ENCODE measurements around the gene SALL2.
A peak's percentile ranks its signal among the peaks of the same experiment; 100 is the strongest.

The SALL2 gene

DNA sequence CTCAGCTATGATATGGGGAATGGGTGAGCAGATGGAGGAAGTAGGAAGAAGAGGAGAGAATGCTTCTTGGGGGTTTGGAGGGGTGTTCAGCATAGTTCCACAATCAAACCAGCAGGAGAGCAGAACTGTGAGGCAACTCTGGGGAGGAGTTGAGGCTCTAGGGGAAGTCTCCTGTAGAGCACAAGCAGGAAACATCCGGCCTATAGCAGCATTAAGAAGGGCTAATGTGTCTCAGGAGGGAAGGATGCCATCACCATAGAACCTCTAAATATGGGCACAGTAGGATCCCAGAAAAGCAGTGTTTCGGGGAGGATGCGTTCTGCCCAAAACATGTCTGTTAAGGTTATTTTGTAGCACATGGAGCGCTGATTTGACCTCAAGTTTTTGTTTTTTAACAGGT, 8.4 kb upstream of the SALL2 start:
- Histone ChIP-seq H3K27ac (peak overlapping the region; percentile 99), H3K9me3 (ENCODE audit: low read depth, low read length) (no peaks in the 10 kb centered on the region), H3K4me3 (peak overlapping the region; percentile 84), H3K9ac (ENCODE audit: insufficient read length) (peak overlapping the region; percentile 76), H3K36me3 (ENCODE audit: insufficient read depth, low read length) (no peaks in the 10 kb centered on the region)
- TF ChIP-seq EZH2 (IDR thresholded peaks at IDR 0.05) (no peak), POLR2AphosphoS5 (IDR thresholded peaks at IDR 0.05; ENCODE audit: borderline replicate concordance, low read depth, low read length) (peak; percentile 69), FOXP2 (optimal IDR thresholded peaks at IDR 0.05; ENCODE audit: control extremely low read depth, extremely low read length, insufficient read depth) (no peak)
- peak; percentile 94 for DNase-seq (ENCODE audit: low read depth, low spot score)

DNA sequence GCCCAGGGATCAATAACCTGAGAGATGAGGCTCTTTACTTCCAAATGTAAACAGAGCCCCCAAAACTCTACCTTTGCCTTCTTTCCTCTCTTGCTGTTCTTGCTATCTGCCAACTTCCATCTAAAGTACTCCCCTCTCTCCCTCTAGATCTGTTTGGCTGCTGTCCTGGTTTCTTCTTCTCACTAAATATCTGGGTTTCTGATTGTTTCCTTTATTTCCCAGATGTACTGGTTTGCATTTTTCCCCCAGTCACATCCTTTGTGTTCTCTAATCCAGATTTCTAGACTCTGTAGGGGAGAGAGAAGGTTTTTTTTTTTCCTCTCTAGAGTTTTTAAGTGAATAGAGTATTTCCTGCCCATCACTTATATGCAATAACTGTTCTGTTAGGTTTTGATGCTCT, 7.1 kb upstream of the SALL2 start:
- peak overlapping the region; percentile 13 for H3K9ac ChIP-seq (ENCODE audit: insufficient read length)
- H3K36me3 ChIP-seq (ENCODE audit: insufficient read depth, low read length): no peaks in the 10 kb centered on the region
- TF ChIP-seq FOXP2 (optimal IDR thresholded peaks at IDR 0.05; ENCODE audit: control extremely low read depth, extremely low read length, insufficient read depth) (no peak), EZH2 (IDR thresholded peaks at IDR 0.05) (no peak), POLR2AphosphoS5 (IDR thresholded peaks at IDR 0.05; ENCODE audit: borderline replicate concordance, low read depth, low read length) (no peak)
- H3K4me3 ChIP-seq: peak overlapping the region; percentile 84; the same call in 1 of the 2 replicates
- no peaks in the 10 kb centered on the region for H3K9me3 ChIP-seq (ENCODE audit: low read depth, low read length)
- no peak for DNase-seq (ENCODE audit: low read depth, low spot score)
- peak overlapping the region; percentile 99 for H3K27ac ChIP-seq

- H3K9ac ChIP-seq (ENCODE audit: insufficient read length): no peak overlapping the region
Observed at GRCh38 chr14:21529515-21529914, 3.4 kb upstream of the SALL2 start.

GRCh38 chr14:21528381-21529348, 2.5 kb upstream of the SALL2 start:
- H3K9me3 ChIP-seq (ENCODE audit: low read depth, low read length): no peaks in the 10 kb centered on the region
- no peak for TF ChIP-seq POLR2AphosphoS5 (IDR thresholded peaks at IDR 0.05; ENCODE audit: borderline replicate concordance, low read depth, low read length)
- TF ChIP-seq FOXP2 (optimal IDR thresholded peaks at IDR 0.05; ENCODE audit: control extremely low read depth, extremely low read length, insufficient read depth): no peak
- TF ChIP-seq EZH2 (IDR thresholded peaks at IDR 0.05): no peak
- no peak for DNase-seq (ENCODE audit: low read depth, low spot score)
- H3K4me3 ChIP-seq: no peak overlapping the region
- H3K36me3 ChIP-seq (ENCODE audit: insufficient read depth, low read length): peaks cover 14% of the 10 kb centered on the region; the same call in 1 of the 2 replicates
- H3K27ac ChIP-seq: peak overlapping the region; percentile 77
- H3K9ac ChIP-seq (ENCODE audit: insufficient read length): no peak overlapping the region

More at GRCh38 chr14:21529515-21529914, 3.4 kb upstream of the SALL2 start:
- Histone ChIP-seq H3K9me3 (ENCODE audit: low read depth, low read length) (no peaks in the 10 kb centered on the region), H3K4me3 (no peak overlapping the region), H3K36me3 (ENCODE audit: insufficient read depth, low read length) (peaks cover 5% of the 10 kb centered on the region; the same call in 1 of the 2 replicates), H3K27ac (no peak overlapping the region)
- TF ChIP-seq FOXP2 (optimal IDR thresholded peaks at IDR 0.05; ENCODE audit: control extremely low read depth, extremely low read length, insufficient read depth) (no peak), EZH2 (IDR thresholded peaks at IDR 0.05) (no peak), POLR2AphosphoS5 (IDR thresholded peaks at IDR 0.05; ENCODE audit: borderline replicate concordance, low read depth, low read length) (no peak)
- no peak for DNase-seq (ENCODE audit: low read depth, low spot score)

DNA sequence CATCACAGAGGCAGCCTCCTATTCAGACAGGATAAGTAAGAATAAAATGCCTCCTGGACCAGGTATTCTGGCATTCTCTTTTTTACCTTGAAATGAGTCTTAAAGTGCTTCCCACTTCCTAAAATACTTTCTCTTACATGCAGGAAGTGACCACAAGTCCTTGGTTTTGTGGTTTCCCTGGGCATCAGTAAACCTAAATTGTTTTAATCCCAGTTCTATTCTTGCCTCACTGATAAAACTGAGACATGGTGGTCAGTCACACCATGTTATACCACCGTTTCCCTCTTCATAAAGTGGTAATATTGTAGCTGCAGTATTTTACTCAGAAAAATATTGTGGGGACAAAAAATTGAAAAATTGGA, 1.2 kb upstream of the SALL2 start:
- Histone ChIP-seq H3K27ac (peak overlapping the region; percentile 45), H3K9me3 (ENCODE audit: low read depth, low read length) (no peaks in the 10 kb centered on the region), H3K9ac (ENCODE audit: insufficient read length) (no peak overlapping the region), H3K36me3 (ENCODE audit: insufficient read depth, low read length) (peaks cover 25% of the 10 kb centered on the region; the same call in 1 of the 2 replicates), H3K4me3 (no peak overlapping the region)
- DNase-seq (ENCODE audit: low read depth, low spot score): no peak
- TF ChIP-seq EZH2 (IDR thresholded peaks at IDR 0.05): no peak

GRCh38 chr14:21526672-21527317, 649 bp upstream of the SALL2 start:
- peak overlapping the region; percentile 45 for H3K27ac ChIP-seq

DNA sequence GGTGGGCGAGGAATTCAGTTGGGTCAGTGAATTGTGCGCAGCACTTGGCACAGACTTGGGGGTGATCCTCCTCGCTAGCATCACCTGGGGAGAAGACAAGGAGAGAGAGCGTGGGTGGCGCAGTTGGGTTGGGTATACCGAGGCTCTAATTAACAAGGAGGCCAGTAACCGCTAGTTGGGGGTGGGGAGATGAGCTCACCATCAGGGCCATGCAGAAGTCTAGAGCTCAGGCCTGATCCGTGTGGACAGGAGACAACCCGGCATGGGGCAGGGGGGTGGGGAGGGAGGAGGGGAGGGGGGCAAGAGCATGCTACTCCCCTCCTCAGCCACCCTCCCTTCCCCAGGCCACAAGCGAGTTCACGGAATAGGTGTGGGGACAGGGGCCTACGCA, 580 bp downstream of the SALL2 start:
- no peak overlapping the region for H3K27ac ChIP-seq
- TF ChIP-seq POLR2AphosphoS5 (IDR thresholded peaks at IDR 0.05; ENCODE audit: borderline replicate concordance, low read depth, low read length) (no peak), EZH2 (IDR thresholded peaks at IDR 0.05) (no peak), FOXP2 (optimal IDR thresholded peaks at IDR 0.05; ENCODE audit: control extremely low read depth, extremely low read length, insufficient read depth) (no peak)
- H3K9ac ChIP-seq (ENCODE audit: insufficient read length): peak overlapping the region; percentile 83
- no peaks in the 10 kb centered on the region for H3K9me3 ChIP-seq (ENCODE audit: low read depth, low read length)
- peak overlapping the region; percentile 94 for H3K4me3 ChIP-seq
- peaks cover 30% of the 10 kb centered on the region; the same call in 1 of the 2 replicates for H3K36me3 ChIP-seq (ENCODE audit: insufficient read depth, low read length)
- DNase-seq (ENCODE audit: low read depth, low spot score): no peak

More at GRCh38 chr14:21526672-21527317, 649 bp upstream of the SALL2 start:
- TF ChIP-seq FOXP2 (optimal IDR thresholded peaks at IDR 0.05; ENCODE audit: control extremely low read depth, extremely low read length, insufficient read depth): no peak
- no peak for TF ChIP-seq EZH2 (IDR thresholded peaks at IDR 0.05)
- TF ChIP-seq POLR2AphosphoS5 (IDR thresholded peaks at IDR 0.05; ENCODE audit: borderline replicate concordance, low read depth, low read length): no peak
- H3K9me3 ChIP-seq (ENCODE audit: low read depth, low read length): no peaks in the 10 kb centered on the region
- peak overlapping the region; percentile 94 for H3K4me3 ChIP-seq
- H3K36me3 ChIP-seq (ENCODE audit: insufficient read depth, low read length): peaks cover 27% of the 10 kb centered on the region; the same call in 1 of the 2 replicates
- no peak for DNase-seq (ENCODE audit: low read depth, low spot score)
- H3K9ac ChIP-seq (ENCODE audit: insufficient read length): peak overlapping the region; percentile 68
